Measurements from ENCODE around the gene LSS.
"Not testable (repeated sequence)": the region's sequence is repeated elsewhere in the genome, so short reads cannot be mapped to it uniquely, and the experiment has no call there.

LSS gene

GRCh38 chr21:46185716-46186115 is 42.9 kb downstream of the LSS start:
- no peak for DNase-seq (ENCODE audit: low spot score)

GRCh38 chr21:46184625-46185555 is 43.7 kb downstream of the LSS start:
- no peak for DNase-seq (ENCODE audit: low spot score)

- no peak for DNase-seq (ENCODE audit: low spot score)
Measured at GRCh38 chr21:46183910-46184624, 44.5 kb downstream of the LSS start, which contains the start of gene SPATC1L. Gene SPATC1L (minus strand): TSS chr21:46184459. CDS start chr21:46182816, 1,643 bp downstream.

- DNase-seq (ENCODE audit: low spot score) = not testable (repeated sequence)
Measured at GRCh38 chr21:46183337-46183909, 45.2 kb downstream of the LSS start.

DNA sequence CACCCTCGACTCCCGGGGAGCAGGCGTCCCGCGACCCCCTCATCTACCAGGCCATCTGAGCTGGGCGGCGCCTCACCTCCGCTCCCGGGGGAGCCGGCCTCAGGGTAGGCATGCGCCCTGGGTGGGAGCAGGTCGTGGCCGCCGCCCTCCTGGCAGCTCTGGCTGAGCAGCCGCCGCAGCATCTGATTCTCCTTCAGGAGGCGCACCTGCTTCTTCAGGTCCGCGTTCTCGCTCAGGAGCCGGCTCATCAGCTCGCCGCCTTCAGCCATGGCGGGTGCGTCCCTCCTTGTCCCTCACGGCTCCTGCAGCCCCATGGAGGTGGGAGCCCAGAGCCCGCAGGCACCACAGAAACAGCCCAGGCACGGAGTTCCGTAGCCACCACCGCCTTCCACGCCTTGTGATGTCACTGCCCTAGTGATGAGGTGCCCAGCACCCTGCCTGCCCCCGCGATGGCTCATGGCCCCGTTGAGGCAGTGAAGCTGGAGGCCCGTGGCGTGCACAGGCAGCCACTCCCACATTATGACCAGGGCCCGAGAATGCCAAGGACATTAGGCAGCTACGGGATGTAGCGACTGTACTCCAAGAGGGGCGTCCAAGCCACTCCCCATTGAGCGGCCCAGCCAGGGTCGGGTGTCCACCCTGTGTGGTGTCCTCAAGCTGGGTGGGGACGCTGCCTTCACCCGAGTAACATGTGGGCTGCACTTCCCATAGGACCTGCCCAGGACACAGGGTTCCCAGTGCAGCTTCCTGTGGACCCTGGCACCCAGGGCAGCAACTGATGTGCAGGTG is 45.8 kb downstream of the LSS start:
- DNase-seq (ENCODE audit: low spot score) = no peak

GRCh38 chr21:46181953-46182547 is 46.5 kb downstream of the LSS start:
- no peak for DNase-seq (ENCODE audit: low spot score)

DNA sequence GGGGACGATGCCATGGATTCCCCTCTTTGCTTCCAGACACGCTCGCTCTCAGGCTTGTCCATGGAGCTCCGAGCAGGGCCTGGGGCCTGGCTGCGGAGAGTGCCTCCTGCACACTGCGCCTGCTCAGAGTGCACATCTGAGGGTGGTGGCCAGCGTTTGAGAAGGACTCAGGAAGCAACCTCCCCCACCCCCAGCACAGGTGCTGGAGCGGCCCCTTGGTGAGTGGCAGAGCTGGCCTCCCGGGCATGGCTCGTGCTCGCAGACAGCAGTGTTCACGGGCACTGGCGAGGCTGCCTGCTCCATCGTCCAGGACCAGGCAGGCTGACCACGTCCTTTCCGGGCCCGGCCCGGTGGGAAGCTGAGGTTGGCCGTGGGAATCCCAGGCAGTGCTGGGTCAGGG is 47.1 kb downstream of the LSS start:
- no peak for DNase-seq (ENCODE audit: low spot score)

GRCh38 chr21:46180778-46181391 is 47.7 kb downstream of the LSS start:
- DNase-seq (ENCODE audit: low spot score) = no peak

GRCh38 chr21:46180079-46180722 is 48.4 kb downstream of the LSS start:
- no peak for DNase-seq (ENCODE audit: low spot score)

DNA sequence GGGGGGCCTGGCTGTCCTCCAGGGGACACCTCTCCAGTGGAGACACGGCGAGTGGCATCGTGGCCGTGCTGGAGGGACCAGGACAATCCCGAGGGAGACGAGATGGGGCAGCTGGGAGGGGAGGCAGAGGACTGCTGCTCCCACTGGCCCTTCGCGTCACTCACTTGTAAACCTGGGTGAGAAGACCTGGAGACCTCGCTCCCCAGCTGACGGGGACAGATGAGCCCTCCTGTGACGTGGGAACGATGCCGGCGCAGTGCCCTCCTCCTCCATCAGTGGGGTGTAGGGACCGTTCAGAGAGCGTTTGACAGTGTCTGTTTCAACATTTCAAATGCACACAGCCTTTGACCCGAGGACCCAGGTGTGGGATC is 48.9 kb downstream of the LSS start:
- no peak for DNase-seq (ENCODE audit: low spot score)

DNA sequence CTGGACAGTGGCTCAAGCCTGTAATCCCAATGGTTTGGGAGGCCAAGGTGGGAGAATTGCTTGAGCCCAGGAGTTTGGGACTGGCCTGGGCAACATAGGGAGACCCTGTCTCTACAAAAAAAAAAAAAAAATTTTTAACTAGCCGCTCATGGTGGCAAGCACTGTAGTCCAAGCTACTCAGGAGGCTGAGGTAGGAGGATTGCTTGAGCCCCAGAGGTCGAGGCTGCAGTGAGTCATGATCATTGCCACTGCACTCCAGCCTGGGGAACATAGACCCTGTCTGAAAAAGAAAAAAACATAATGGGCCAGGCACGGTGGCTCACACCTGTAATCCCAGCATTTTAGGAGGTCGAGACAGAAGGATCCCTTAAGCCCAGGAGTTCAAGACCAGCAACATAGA is 49.6 kb downstream of the LSS start:
- DNase-seq (ENCODE audit: low spot score) = no peak

- DNase-seq (ENCODE audit: low spot score) = not testable (repeated sequence)
Measured at GRCh38 chr21:46176443-46177129, 52.0 kb downstream of the LSS start.

GRCh38 chr21:46173573-46173972 is 55.0 kb downstream of the LSS start:
- no peak for DNase-seq (ENCODE audit: low spot score)

GRCh38 chr21:46172863-46173528 is 55.6 kb downstream of the LSS start:
- no peak for DNase-seq (ENCODE audit: low spot score)

DNA sequence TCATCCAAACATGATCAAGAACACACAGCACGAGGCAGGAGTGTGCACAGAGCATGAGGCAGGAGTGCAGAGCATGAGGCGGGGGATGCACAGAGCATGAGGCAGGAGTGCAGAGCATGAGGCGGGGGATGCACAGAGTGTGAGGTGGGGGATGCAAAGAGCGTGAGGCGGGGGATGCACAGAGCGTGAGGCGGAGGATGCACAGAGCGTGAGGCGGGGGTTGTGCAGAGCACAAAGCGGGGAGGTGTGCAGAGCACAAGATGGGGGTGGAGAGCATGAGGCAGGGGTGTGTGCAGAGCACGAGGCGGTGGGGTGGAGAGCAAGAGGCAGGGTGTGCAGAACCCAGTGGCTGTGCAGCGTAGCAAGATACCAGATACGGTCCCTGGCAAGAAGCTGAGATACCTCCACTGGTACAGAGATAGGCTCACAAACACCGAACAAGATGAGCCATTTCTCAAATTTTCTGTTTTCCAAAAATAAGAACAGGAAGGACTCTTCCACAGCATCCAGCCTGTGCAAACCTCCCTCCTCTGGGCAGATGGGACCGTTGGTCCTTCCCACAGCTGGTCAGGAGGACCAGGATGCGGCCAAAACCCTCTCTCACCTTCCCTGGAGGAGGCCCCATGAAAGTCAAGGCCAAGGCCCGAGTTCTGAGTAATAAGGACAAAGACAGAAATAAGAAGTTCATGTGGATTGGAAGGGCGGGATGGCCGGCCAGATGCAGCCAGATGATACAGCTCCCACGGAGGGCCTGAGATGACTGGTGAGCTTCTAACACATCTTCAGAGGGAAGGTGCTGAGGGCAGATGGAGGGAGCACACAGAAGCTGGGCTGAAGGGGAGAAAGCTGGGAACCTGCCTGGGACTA is 56.3 kb downstream of the LSS start:
- DNase-seq (ENCODE audit: low spot score) = no peak

GRCh38 chr21:46171585-46171984 is 57.0 kb downstream of the LSS start:
- no peak for DNase-seq (ENCODE audit: low spot score)

GRCh38 chr21:46170436-46171193 is 58.0 kb downstream of the LSS start:
- not testable (repeated sequence) for DNase-seq (ENCODE audit: low spot score)
